AG10803 (cell line): ENCODE data around the gene C2CD4D.
"Not testable (repeated sequence)": the region's sequence is repeated elsewhere in the genome, so short reads cannot be mapped to it uniquely, and the experiment has no call there.

Experiments
- DNase-seq: peaks from one replicate; pipeline ENCODE4 v3.0.0; 2010; ENCODE audit warnings: low read depth
- H3K4me3 ChIP-seq: 2 replicates; pipeline ENCODE4 v1.5.1; 2011; ENCODE audit warnings: mild to moderate bottlenecking, low read length, control low read depth
- TF ChIP-seq, protein P1 (sequence below): conservative IDR thresholded peaks from 2 replicates; pipeline ENCODE4 v1.5.1; 2011; ENCODE audit warnings: mild to moderate bottlenecking, low read length, control low read depth, inconsistent platforms

The C2CD4D gene

GRCh38 chr1:151839457-151840403 is at the start of gene C2CD4D:
Gene C2CD4D (minus strand): TSS chr1:151839820. CDS start chr1:151838989, 831 bp downstream.
- no peak within 1 kb of the TSS for H3K4me3 ChIP-seq
- DNase-seq: no peak
- TF ChIP-seq, protein P1, sequence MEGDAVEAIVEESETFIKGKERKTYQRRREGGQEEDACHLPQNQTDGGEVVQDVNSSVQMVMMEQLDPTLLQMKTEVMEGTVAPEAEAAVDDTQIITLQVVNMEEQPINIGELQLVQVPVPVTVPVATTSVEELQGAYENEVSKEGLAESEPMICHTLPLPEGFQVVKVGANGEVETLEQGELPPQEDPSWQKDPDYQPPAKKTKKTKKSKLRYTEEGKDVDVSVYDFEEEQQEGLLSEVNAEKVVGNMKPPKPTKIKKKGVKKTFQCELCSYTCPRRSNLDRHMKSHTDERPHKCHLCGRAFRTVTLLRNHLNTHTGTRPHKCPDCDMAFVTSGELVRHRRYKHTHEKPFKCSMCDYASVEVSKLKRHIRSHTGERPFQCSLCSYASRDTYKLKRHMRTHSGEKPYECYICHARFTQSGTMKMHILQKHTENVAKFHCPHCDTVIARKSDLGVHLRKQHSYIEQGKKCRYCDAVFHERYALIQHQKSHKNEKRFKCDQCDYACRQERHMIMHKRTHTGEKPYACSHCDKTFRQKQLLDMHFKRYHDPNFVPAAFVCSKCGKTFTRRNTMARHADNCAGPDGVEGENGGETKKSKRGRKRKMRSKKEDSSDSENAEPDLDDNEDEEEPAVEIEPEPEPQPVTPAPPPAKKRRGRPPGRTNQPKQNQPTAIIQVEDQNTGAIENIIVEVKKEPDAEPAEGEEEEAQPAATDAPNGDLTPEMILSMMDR: no peak

DNA sequence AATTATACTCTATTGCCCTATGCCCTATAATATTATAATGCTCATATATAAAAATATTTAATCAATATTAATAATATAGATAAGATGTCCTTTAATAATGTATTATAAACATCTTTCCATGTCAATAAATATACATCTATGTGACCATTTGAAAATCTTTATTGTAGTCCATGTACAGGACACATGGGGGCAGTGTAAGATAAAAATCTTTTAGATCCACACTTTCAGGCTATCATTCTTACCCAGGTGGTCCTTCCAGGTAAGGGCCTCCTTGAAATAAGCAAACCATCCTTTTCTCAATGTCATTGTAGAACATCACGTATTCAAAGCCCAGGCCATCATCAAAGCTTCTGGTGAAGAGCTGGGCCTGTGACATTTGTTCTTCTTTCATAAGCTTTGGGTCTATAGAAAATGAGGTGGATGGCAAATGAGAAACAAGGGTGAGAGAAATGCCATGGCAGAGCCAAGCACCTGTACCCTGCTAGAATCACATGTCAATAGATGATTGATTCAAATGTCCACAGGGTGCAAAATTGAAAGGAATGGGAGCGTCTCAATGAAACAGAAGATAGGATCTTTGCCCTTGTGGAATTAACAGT is 49.5 kb upstream of the C2CD4D start:
- H3K4me3 ChIP-seq: no peak overlapping the region
- no peak for DNase-seq
- TF ChIP-seq, protein P1: peak; percentile 51

GRCh38 chr1:151887028-151887427 is 47.4 kb upstream of the C2CD4D start:
- TF ChIP-seq, protein P1: no peak
- no peak overlapping the region for H3K4me3 ChIP-seq
- DNase-seq: peak; percentile 86

DNA sequence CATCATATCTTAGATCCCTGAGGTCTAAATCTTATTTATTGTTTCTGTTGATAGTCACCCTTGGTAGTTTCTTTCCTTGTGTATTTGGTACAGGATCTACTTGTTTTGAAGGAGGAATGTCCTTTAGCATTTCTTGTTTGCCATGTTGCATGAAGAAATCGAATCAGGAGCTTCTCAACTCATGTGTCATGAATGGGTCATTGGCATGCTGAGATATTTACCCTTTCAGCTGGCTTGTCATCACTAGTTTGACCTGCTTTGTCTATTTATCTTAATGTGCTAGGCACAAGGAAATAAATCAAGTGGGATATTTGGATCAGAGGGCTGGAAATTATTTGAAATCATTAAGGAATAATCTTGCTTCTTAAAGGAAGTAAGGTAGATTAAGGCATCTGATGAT is 45.9 kb upstream of the C2CD4D start:
- DNase-seq: no peak
- no peak overlapping the region for H3K4me3 ChIP-seq
- TF ChIP-seq, protein P1: no peak

DNA sequence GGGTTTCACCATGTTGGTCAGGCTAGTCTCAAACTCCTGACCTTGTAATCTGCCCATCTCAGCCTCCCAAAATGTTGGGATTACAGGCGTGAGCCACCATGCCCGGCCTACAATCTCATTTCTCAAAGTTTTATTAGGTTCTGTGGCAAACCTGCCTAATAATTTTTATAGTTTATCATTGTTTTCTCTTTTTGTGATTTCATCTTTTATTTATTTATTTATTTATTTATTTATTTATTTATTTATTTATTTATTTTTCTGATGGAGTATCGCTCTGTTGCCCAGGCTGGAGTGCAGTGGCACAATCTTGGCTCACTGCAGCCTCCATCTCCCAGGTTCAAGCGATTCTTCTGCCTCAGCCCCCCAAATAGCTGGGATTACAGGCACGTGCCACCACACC is 45.3 kb upstream of the C2CD4D start:
- not testable (repeated sequence) for DNase-seq

GRCh38 chr1:151884445-151884844 is 44.8 kb upstream of the C2CD4D start:
- not testable (repeated sequence) for DNase-seq, H3K4me3 ChIP-seq

More for the DNA sequence above, 45.3 kb upstream of the C2CD4D start:
- not testable (repeated sequence) for H3K4me3 ChIP-seq

DNA sequence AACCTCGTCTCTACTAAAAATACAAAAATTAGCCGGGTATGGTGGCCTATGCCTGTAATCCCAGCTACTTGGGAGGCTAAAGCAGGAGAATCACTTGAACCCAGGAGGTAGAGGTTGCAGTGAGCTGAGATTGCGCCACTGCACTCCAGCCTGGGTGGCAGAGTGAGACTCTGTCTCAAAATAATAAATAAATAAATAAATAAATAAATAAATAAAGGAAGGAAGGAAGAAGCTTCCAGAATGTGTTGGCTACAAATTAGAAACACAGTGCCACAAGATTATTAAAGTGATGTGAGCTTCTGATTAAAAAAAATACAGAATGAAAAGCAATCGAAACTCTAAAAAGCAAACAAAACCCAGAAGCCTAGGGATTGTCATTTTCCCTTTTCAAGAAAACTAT is 44.3 kb upstream of the C2CD4D start:
- DNase-seq, H3K4me3 ChIP-seq: not testable (repeated sequence)

DNA sequence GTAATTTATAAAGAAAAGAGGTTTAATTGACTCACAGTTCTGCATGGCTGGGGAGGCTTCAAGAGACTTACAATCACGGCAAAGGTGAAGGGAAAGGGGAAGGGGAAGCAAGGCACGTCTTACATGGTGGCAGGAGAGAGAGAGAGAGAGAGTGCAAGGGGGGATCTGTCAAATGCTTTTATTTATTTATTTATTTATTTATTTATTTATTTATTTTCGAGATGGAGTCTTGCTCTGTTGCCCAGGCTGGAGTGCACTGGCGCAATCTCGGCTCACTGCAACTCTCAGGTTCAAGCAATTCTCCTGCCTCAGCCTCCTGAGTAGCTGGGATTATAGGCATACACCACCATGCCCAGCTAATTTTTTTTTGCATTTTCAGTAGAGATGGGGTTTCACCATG is 43.3 kb upstream of the C2CD4D start:
- not testable (repeated sequence) for H3K4me3 ChIP-seq, DNase-seq

- no peak overlapping the region for H3K4me3 ChIP-seq
- TF ChIP-seq, protein P1: no peak
- no peak for DNase-seq
Measured at GRCh38 chr1:151882466-151882865, 42.8 kb upstream of the C2CD4D start.
